ENCODE measurements around the gene MSLN.
A peak's percentile ranks its signal among the peaks of the same experiment; 100 is the strongest.

MSLN gene

GRCh38 chr16:733382-734207, 26.9 kb upstream of the MSLN start:
- TF ChIP-seq ZNF274 (IDR thresholded peaks at IDR 0.05; ENCODE audit: low read depth, low read length), result no peak
- no peak for TF ChIP-seq SUZ12 (IDR thresholded peaks at IDR 0.05; ENCODE audit: extremely low read depth, insufficient read depth, insufficient read length)
- no peak for TF ChIP-seq YY1 (IDR thresholded peaks at IDR 0.05; ENCODE audit: insufficient read depth, insufficient read length)
- Histone ChIP-seq H3K4me3 (ENCODE audit: insufficient read length, low read depth) (no peak overlapping the region), H3K9ac (ENCODE audit: insufficient read length, low read depth) (no peak overlapping the region), H3K27me3 (ENCODE audit: insufficient read depth, insufficient read length) (no peaks in the 10 kb centered on the region), H3K36me3 (ENCODE audit: insufficient read depth, insufficient read length, low read length) (peaks cover 89% of the 10 kb centered on the region), H3K9me3 (ENCODE audit: insufficient read depth, low read length) (no peaks in the 10 kb centered on the region), H3K4me1 (ENCODE audit: insufficient read depth, insufficient read length) (peaks cover 11% of the 10 kb centered on the region)
- no peak for DNase-seq (ENCODE audit: low read depth, low spot score)

DNA sequence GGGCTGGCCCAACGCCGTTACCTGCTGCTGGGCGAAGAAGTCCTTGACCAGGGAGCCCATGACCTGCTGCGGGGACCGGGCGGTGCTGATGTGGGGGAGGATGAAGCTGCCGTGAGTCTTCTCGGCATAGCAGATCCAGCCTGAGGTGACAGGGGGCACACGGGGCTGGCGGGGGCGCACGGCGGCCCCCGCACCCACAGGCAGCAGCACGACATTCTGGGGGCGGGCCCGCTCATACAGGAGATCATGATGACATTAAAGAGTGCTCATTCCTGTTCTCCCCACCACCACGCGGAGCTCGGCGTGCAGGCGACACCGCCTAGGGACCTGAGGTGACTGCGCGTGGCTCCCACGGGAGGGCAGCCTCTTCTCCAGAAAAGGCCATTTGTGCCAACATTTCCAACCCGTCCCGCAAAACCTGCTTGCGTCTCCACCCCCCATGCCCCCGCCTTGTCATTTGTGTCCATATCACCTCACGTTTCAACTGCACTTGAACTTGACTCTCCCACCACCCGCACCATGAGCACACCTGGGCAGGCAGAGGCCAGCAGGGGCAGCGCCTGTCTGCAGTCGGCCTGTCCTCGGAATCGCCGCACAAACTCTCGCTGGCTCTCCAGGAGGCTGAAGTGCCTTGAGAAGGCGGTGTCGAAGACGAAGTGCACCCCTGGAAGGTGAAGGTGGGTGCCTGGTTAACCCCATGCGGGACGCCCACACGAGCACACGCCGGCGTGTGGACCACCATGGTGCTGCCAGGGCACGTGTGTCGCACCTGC, 26.1 kb upstream of the MSLN start:
- peaks cover 90% of the 10 kb centered on the region for H3K36me3 ChIP-seq (ENCODE audit: insufficient read depth, insufficient read length, low read length)
- no peak for DNase-seq (ENCODE audit: low read depth, low spot score)

DNA sequence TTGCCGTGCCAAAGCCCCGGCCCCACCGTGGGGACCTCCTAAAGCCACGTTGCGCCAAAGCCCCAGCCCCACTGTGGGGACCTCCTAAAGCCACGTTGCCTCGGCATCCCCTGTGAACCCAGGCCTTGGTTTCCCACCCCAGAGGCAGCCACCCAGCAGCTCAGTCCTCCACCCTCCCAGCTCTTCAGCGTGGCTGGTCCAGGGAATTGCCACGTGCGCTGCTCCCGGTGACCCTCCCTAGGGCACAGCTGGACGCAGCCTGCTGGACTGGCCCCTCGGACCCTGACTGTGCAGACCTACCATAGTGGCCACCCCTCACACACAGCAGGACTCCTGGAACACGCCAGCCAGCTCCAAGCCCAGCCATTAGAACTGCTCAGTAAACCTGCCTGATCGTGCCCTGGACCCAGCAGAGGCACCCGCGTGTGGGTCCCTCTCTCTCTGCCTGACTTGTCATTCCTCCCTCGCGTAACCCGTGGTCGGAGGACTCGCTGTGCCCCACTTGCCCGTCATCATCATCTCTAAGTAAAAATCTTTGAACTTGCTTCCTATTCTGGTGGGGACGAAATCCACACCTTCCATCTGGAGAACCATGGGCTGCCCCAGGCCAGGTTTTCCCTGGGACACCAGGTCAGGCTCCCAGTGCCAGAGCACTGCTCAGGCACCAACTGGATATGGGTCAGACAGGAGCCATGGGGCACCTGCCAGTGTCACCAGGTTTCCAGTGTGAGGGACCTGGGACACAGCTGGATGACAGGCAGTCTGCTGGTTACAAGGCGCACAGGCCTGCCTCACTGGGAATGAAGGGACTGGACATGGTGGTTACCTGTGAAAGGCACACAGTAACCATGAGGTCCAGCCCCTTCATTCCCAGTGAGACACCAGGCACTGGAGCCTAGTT, 25.3 kb upstream of the MSLN start:
- no peaks in the 10 kb centered on the region for H3K27me3 ChIP-seq (ENCODE audit: insufficient read depth, insufficient read length)
- no peak for DNase-seq (ENCODE audit: low read depth, low spot score)
- H3K4me3 ChIP-seq (ENCODE audit: insufficient read length, low read depth), result no peak overlapping the region
- peaks cover 6% of the 10 kb centered on the region for H3K4me1 ChIP-seq (ENCODE audit: insufficient read depth, insufficient read length)
- no peaks in the 10 kb centered on the region for H3K9me3 ChIP-seq (ENCODE audit: insufficient read depth, low read length)
- no peak for TF ChIP-seq YY1 (IDR thresholded peaks at IDR 0.05; ENCODE audit: insufficient read depth, insufficient read length)
- no peak for TF ChIP-seq SUZ12 (IDR thresholded peaks at IDR 0.05; ENCODE audit: extremely low read depth, insufficient read depth, insufficient read length)
- TF ChIP-seq ZNF274 (IDR thresholded peaks at IDR 0.05; ENCODE audit: low read depth, low read length), result no peak
- H3K9ac ChIP-seq (ENCODE audit: insufficient read length, low read depth), result no peak overlapping the region
- H3K36me3 ChIP-seq (ENCODE audit: insufficient read depth, insufficient read length, low read length), result peaks cover 83% of the 10 kb centered on the region

More for the DNA sequence above, 26.1 kb upstream of the MSLN start:
- TF ChIP-seq YY1 (IDR thresholded peaks at IDR 0.05; ENCODE audit: insufficient read depth, insufficient read length) (no peak), SUZ12 (IDR thresholded peaks at IDR 0.05; ENCODE audit: extremely low read depth, insufficient read depth, insufficient read length) (no peak), ZNF274 (IDR thresholded peaks at IDR 0.05; ENCODE audit: low read depth, low read length) (no peak)
- no peak overlapping the region for H3K9ac ChIP-seq (ENCODE audit: insufficient read length, low read depth)
- H3K4me1 ChIP-seq (ENCODE audit: insufficient read depth, insufficient read length), result peaks cover 10% of the 10 kb centered on the region
- H3K4me3 ChIP-seq (ENCODE audit: insufficient read length, low read depth), result no peak overlapping the region
- no peaks in the 10 kb centered on the region for H3K9me3 ChIP-seq (ENCODE audit: insufficient read depth, low read length)
- no peaks in the 10 kb centered on the region for H3K27me3 ChIP-seq (ENCODE audit: insufficient read depth, insufficient read length)

GRCh38 chr16:735982-736453, 24.5 kb upstream of the MSLN start:
- Histone ChIP-seq H3K4me3 (ENCODE audit: insufficient read length, low read depth) (no peak overlapping the region), H3K36me3 (ENCODE audit: insufficient read depth, insufficient read length, low read length) (peaks cover 75% of the 10 kb centered on the region), H3K9me3 (ENCODE audit: insufficient read depth, low read length) (no peaks in the 10 kb centered on the region), H3K4me1 (ENCODE audit: insufficient read depth, insufficient read length) (peaks cover 5% of the 10 kb centered on the region), H3K9ac (ENCODE audit: insufficient read length, low read depth) (no peak overlapping the region), H3K27me3 (ENCODE audit: insufficient read depth, insufficient read length) (no peaks in the 10 kb centered on the region)
- no peak for TF ChIP-seq ZNF274 (IDR thresholded peaks at IDR 0.05; ENCODE audit: low read depth, low read length)
- no peak for TF ChIP-seq SUZ12 (IDR thresholded peaks at IDR 0.05; ENCODE audit: extremely low read depth, insufficient read depth, insufficient read length)
- TF ChIP-seq YY1 (IDR thresholded peaks at IDR 0.05; ENCODE audit: insufficient read depth, insufficient read length), result no peak
- no peak for DNase-seq (ENCODE audit: low read depth, low spot score)

DNA sequence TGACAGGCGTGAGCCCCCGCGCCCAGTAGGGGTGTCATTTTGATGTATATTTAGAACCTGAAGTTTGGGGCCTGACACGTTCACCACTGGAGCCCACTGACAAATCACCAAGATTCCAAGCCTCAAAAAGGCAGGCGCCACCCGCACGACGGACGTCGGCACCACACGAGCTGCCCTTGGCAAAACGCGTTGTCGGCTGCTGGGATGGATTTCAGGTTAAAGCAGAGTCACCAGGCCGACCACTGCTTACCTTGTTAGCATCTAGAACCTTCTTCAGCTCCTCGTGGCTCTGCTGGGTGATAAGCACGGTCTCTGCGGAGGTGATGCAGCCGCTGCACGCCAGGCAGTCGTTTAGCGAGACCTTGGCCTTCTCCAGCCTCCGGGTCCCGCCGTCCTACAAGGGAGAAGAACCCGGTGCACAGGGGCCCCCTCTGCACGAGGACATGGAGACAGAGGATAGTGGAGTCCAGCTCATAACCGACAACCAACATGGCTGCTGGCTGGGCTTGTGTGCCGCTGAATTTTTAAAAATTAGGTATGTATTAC, 23.5 kb upstream of the MSLN start:
- TF ChIP-seq YY1 (IDR thresholded peaks at IDR 0.05; ENCODE audit: insufficient read depth, insufficient read length) (no peak), ZNF274 (IDR thresholded peaks at IDR 0.05; ENCODE audit: low read depth, low read length) (no peak), SUZ12 (IDR thresholded peaks at IDR 0.05; ENCODE audit: extremely low read depth, insufficient read depth, insufficient read length) (no peak)
- no peak for DNase-seq (ENCODE audit: low read depth, low spot score)
- Histone ChIP-seq H3K4me1 (ENCODE audit: insufficient read depth, insufficient read length) (peaks cover 2% of the 10 kb centered on the region), H3K9ac (ENCODE audit: insufficient read length, low read depth) (no peak overlapping the region), H3K36me3 (ENCODE audit: insufficient read depth, insufficient read length, low read length) (peaks cover 67% of the 10 kb centered on the region), H3K27me3 (ENCODE audit: insufficient read depth, insufficient read length) (no peaks in the 10 kb centered on the region), H3K4me3 (ENCODE audit: insufficient read length, low read depth) (no peak overlapping the region), H3K9me3 (ENCODE audit: insufficient read depth, low read length) (no peaks in the 10 kb centered on the region)

DNA sequence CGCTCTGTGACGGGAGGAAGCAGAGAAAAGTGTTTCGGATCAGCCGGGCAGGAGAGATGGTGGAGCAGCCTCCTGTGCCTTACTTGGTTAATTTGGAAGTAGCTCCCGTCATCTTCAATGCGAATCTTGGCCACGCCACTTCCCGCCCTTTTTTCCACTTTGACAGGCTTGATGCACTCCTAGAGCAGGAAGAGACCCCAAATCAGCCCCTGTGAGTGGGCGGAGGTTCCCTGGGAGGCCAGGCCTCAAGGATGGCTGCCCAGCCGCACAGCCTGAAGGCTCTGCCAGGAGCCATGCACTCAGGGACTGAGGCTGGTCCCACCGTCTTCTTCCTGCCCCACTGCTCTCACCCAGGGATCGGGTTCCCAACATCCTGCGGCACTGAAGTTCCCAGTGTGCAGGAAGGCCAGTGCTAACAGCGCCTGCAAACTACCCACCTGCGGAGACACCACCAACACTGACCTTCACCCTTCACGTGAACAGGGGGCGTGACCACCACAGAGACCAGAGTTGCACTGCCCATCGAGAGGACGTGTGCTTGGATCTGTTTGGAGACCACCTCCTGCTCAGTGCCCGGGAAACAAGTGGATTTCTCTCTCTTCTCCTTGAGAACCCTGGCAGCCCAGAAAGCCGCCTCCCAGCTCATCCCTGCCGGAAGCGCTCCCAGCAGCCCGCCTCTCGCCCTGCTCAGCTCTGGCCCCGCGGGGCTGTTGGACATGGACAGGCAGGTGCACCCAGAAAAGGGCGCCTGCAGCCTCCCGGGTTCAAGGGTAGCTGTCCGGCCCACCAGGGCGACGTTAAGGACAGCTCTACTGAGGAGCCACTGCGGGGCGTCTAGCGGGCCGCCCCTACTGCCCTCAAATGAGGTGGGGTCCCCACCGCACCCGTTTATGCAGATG, 20.7 kb upstream of the MSLN start:
- Histone ChIP-seq H3K9me3 (ENCODE audit: insufficient read depth, low read length) (no peaks in the 10 kb centered on the region), H3K4me3 (ENCODE audit: insufficient read length, low read depth) (peak overlapping the region; percentile 87), H3K9ac (ENCODE audit: insufficient read length, low read depth) (peak overlapping the region; percentile 97), H3K4me1 (ENCODE audit: insufficient read depth, insufficient read length) (peaks cover 2% of the 10 kb centered on the region), H3K27me3 (ENCODE audit: insufficient read depth, insufficient read length) (no peaks in the 10 kb centered on the region), H3K36me3 (ENCODE audit: insufficient read depth, insufficient read length, low read length) (peaks cover 40% of the 10 kb centered on the region)
- DNase-seq (ENCODE audit: low read depth, low spot score), result no peak
- TF ChIP-seq YY1 (IDR thresholded peaks at IDR 0.05; ENCODE audit: insufficient read depth, insufficient read length), result no peak
- no peak for TF ChIP-seq SUZ12 (IDR thresholded peaks at IDR 0.05; ENCODE audit: extremely low read depth, insufficient read depth, insufficient read length)
- no peak for TF ChIP-seq ZNF274 (IDR thresholded peaks at IDR 0.05; ENCODE audit: low read depth, low read length)

Measured in NT2/D1 (cell line).